ENCODE measurements around the gene LRP1B.

LRP1B gene

DNA sequence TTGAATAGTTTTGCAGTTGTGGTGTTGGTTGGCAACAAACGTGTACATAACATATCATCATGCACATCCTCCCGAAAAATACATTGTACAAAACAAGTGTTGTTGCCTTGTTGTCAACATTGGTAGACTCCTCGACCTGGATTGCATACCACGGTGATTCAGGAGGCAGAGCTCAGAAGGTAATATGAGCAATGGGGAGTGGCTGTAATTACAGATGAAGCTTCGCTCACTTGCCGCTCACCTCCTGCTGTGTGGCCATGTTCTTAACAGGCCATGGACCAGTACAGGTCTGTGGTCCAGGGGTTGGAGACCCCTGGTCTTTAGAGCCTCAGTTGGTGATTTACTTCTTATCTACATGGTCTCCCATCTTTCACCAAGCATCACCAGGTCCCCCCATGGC is 1927.5 kb downstream of the LRP1B start:
- Histone ChIP-seq H3K27me3 (ENCODE audit: insufficient read depth, low read length, poor library complexity) (no peaks in the 10 kb centered on the region), H3K4me1 (ENCODE audit: insufficient read depth, low read length) (no peaks in the 10 kb centered on the region), H3K27ac (ENCODE audit: low read length) (no peak overlapping the region), H3K4me3 (ENCODE audit: low read depth in 1 of 2, low read length in 2 of 2) (no peak overlapping the region), H2AFZ (ENCODE audit: low read depth, low read length) (no peak overlapping the region), H4K20me1 (ENCODE audit: insufficient read depth, low read length) (no peaks in the 10 kb centered on the region), H3K4me2 (ENCODE audit: insufficient read depth, low read length) (no peak overlapping the region), H3K79me2 (ENCODE audit: insufficient read depth, low read length) (no peaks in the 10 kb centered on the region), H3K36me3 (ENCODE audit: insufficient read depth, low read length) (no peaks in the 10 kb centered on the region), H3K9me3 (ENCODE audit: insufficient read depth, low read length, severe bottlenecking) (no peaks in the 10 kb centered on the region), H3K9ac (ENCODE audit: low read depth, low read length) (no peak overlapping the region)
- ATAC-seq (ENCODE audit: insufficient read depth, low read depth) (no peak), DNase-seq (no peak)
- no peak for TF ChIP-seq EZH2 (IDR thresholded peaks at IDR 0.05; ENCODE audit: borderline replicate concordance, low read depth, low read length, severe bottlenecking)
- TF ChIP-seq CTCF (IDR thresholded peaks at IDR 0.05; ENCODE audit: borderline replicate concordance, extremely low read depth, low read length, poor library complexity, severe bottlenecking), result no peak

- Histone ChIP-seq H3K9ac (ENCODE audit: low read depth, low read length) (no peak overlapping the region), H3K9me3 (ENCODE audit: insufficient read depth, low read length, severe bottlenecking) (no peaks in the 10 kb centered on the region), H3K27ac (ENCODE audit: low read length) (no peak overlapping the region), H3K4me2 (ENCODE audit: insufficient read depth, low read length) (no peak overlapping the region), H4K20me1 (ENCODE audit: insufficient read depth, low read length) (no peaks in the 10 kb centered on the region), H3K27me3 (ENCODE audit: insufficient read depth, low read length, poor library complexity) (no peaks in the 10 kb centered on the region), H3K79me2 (ENCODE audit: insufficient read depth, low read length) (no peaks in the 10 kb centered on the region), H3K36me3 (ENCODE audit: insufficient read depth, low read length) (no peaks in the 10 kb centered on the region), H2AFZ (ENCODE audit: low read depth, low read length) (no peak overlapping the region), H3K4me3 (ENCODE audit: low read depth in 1 of 2, low read length in 2 of 2) (no peak overlapping the region), H3K4me1 (ENCODE audit: insufficient read depth, low read length) (no peaks in the 10 kb centered on the region)
- TF ChIP-seq CTCF (IDR thresholded peaks at IDR 0.05; ENCODE audit: borderline replicate concordance, extremely low read depth, low read length, poor library complexity, severe bottlenecking) (no peak), EZH2 (IDR thresholded peaks at IDR 0.05; ENCODE audit: borderline replicate concordance, low read depth, low read length, severe bottlenecking) (no peak)
- no peak for DNase-seq
- ATAC-seq (ENCODE audit: insufficient read depth, low read depth), result no peak
Observed at GRCh38 chr2:140201572-140201971, 1929.2 kb downstream of the LRP1B start.

GRCh38 chr2:140200764-140201163 is 1930.1 kb downstream of the LRP1B start:
- ATAC-seq (ENCODE audit: insufficient read depth, low read depth) (no peak), DNase-seq (no peak)
- H3K4me1 ChIP-seq (ENCODE audit: insufficient read depth, low read length), result no peaks in the 10 kb centered on the region

More at GRCh38 chr2:140200764-140201163, 1930.1 kb downstream of the LRP1B start:
- Histone ChIP-seq H3K79me2 (ENCODE audit: insufficient read depth, low read length) (no peaks in the 10 kb centered on the region), H3K36me3 (ENCODE audit: insufficient read depth, low read length) (no peaks in the 10 kb centered on the region), H3K27me3 (ENCODE audit: insufficient read depth, low read length, poor library complexity) (no peaks in the 10 kb centered on the region), H2AFZ (ENCODE audit: low read depth, low read length) (no peak overlapping the region), H3K4me2 (ENCODE audit: insufficient read depth, low read length) (no peak overlapping the region), H4K20me1 (ENCODE audit: insufficient read depth, low read length) (no peaks in the 10 kb centered on the region), H3K9ac (ENCODE audit: low read depth, low read length) (no peak overlapping the region), H3K9me3 (ENCODE audit: insufficient read depth, low read length, severe bottlenecking) (no peaks in the 10 kb centered on the region), H3K4me3 (ENCODE audit: low read depth in 1 of 2, low read length in 2 of 2) (no peak overlapping the region), H3K27ac (ENCODE audit: low read length) (no peak overlapping the region)
- TF ChIP-seq CTCF (IDR thresholded peaks at IDR 0.05; ENCODE audit: borderline replicate concordance, extremely low read depth, low read length, poor library complexity, severe bottlenecking) (no peak), EZH2 (IDR thresholded peaks at IDR 0.05; ENCODE audit: borderline replicate concordance, low read depth, low read length, severe bottlenecking) (no peak)

Data from DND-41 (cell line).